ES-I3 (cell line): ENCODE data around the gene GNG7.
A peak's percentile ranks its signal among the peaks of the same experiment; 100 is the strongest.

Source experiments
- H3K36me3 ChIP-seq: 2 replicates; pipeline ENCODE4 v1.6.1; 2013; ENCODE audit warnings: mild to moderate bottlenecking, low read length, control low read depth, moderate library complexity; ENCODE audit not compliant: insufficient read depth
- H3K4me1 ChIP-seq: 2 replicates; pipeline ENCODE4 v1.6.1; 2013; ENCODE audit warnings: mild to moderate bottlenecking, control low read depth, low read length; ENCODE audit not compliant: insufficient read depth
- H3K9ac ChIP-seq: 2 replicates; pipeline ENCODE4 v1.6.1; 2013; ENCODE audit warnings: low read depth, mild to moderate bottlenecking, low read length, moderate library complexity
- H3K9me3 ChIP-seq: 2 replicates; pipeline ENCODE4 v1.6.1; 2013; ENCODE audit warnings: mild to moderate bottlenecking, low read length, moderate library complexity; ENCODE audit not compliant: control insufficient read depth, insufficient read depth

Gene GNG7

GRCh38 chr19:2711875-2712205 lies 9.3 kb upstream of the GNG7 start:
- Histone ChIP-seq H3K9ac (no peak overlapping the region), H3K4me1 (no peaks in the 10 kb centered on the region), H3K36me3 (no peaks in the 10 kb centered on the region), H3K9me3 (no peaks in the 10 kb centered on the region; the same call in none of the 2 replicates)

GRCh38 chr19:2711172-2711874 lies 8.8 kb upstream of the GNG7 start:
- Histone ChIP-seq H3K4me1 (no peaks in the 10 kb centered on the region), H3K36me3 (no peaks in the 10 kb centered on the region), H3K9me3 (no peaks in the 10 kb centered on the region; the same call in none of the 2 replicates), H3K9ac (no peak overlapping the region)

- no peaks in the 10 kb centered on the region for H3K36me3 ChIP-seq
- H3K9me3 ChIP-seq: no peaks in the 10 kb centered on the region
- H3K4me1 ChIP-seq: no peaks in the 10 kb centered on the region
- no peak overlapping the region for H3K9ac ChIP-seq
Measured at GRCh38 chr19:2706251-2706650, 3.8 kb upstream of the GNG7 start.

DNA sequence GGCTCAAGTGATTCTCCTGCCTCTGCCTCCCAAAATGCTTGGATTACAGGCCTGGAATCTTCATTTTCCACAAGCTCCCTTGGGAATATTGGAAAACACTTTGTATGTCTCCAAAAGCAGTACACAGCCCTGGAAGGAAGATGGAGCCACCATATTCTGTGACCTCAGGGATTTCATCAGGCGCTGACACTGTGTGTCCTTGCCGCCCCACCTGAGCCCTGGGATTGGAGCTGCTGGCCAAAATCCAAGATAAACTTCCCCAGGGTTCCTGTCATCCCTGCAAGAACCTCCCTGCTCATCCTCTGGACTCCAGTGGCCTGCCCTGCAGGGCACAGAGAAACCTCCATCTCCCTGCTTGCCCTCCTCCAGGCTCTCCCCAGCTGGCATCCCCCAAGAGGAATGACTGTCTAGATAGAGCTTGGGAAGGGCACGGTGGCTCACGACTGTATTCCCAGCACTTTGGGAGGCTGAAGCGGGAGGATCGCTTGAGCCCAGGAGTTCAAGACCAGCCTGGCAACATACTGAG lies 1.3 kb upstream of the GNG7 start:
- Histone ChIP-seq H3K36me3 (no peaks in the 10 kb centered on the region), H3K9me3 (no peaks in the 10 kb centered on the region), H3K9ac (no peak overlapping the region), H3K4me1 (peaks cover 7% of the 10 kb centered on the region)

DNA sequence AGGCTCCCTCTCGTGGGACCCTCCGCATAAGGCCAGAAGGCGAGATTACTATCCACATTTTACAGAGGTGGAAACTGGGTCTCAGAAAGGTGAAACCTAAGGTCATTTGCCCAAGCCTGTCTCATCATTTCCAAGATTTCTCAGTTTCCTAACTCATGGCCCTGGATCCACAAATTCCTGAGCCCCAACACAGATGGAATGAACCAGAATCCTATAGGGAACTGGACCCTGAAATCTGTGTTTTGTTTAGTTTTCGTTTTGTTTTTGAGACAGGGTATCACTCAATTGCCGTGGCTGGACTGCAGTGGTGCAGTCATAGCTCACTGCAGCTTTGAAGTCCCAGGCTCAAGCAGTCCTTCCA lies 563 bp upstream of the GNG7 start:
- H3K4me1 ChIP-seq: peaks cover 7% of the 10 kb centered on the region
- no peaks in the 10 kb centered on the region for H3K36me3 ChIP-seq
- no peaks in the 10 kb centered on the region for H3K9me3 ChIP-seq
- peak overlapping the region; percentile 35 for H3K9ac ChIP-seq

DNA sequence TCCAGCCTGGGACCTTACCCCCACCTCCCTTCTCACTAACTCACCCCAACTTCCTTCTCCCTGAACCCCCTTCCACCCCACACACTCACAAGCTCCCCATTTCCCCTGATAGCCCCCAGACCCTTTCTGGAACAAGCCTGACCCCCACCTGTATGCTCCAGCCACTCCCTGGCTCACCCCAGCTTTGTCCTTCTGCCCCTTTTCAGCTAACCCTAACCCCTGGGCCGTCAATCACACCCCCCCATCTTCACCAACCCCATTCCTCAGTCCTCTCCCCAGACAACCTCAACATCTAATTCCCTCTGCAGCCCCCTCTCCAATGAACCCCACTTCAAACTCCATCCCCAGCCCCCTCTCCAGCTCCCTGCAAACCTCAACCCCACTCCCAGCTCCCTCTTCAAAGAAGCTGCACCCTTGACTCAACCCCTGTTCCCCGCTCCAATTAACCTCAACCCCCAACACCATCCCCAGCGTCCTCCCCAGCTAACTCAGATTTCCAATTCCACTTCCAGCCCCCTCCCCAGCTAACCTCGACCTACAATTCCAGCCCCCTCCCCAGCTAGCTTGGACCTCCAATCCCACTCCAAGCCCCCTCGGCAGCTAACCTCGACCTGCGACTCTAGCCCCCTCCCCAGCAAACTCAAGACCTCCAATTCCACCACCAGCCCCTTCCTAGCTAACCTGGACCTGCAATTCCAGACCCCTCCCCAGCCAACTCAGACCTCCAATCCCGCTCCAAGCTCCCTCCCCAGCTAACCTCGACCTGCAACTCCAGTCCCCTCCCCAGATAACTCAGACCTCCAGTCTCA lies 929 bp downstream of the GNG7 start:
- H3K36me3 ChIP-seq: no peaks in the 10 kb centered on the region
- H3K4me1 ChIP-seq: peaks cover 7% of the 10 kb centered on the region
- no peaks in the 10 kb centered on the region for H3K9me3 ChIP-seq
- peak overlapping the region; percentile 71; the same call in 1 of the 2 replicates for H3K9ac ChIP-seq

GRCh38 chr19:2700660-2701360 lies 1.7 kb downstream of the GNG7 start:
- peak overlapping the region; percentile 25; the same call in 1 of the 2 replicates for H3K9ac ChIP-seq
- peaks cover 7% of the 10 kb centered on the region for H3K4me1 ChIP-seq
- H3K36me3 ChIP-seq: no peaks in the 10 kb centered on the region
- H3K9me3 ChIP-seq: no peaks in the 10 kb centered on the region

- Histone ChIP-seq H3K9ac (no peak overlapping the region), H3K36me3 (no peaks in the 10 kb centered on the region), H3K4me1 (peaks cover 7% of the 10 kb centered on the region), H3K9me3 (no peaks in the 10 kb centered on the region)
Measured at GRCh38 chr19:2699413-2700140, 2.9 kb downstream of the GNG7 start.

DNA sequence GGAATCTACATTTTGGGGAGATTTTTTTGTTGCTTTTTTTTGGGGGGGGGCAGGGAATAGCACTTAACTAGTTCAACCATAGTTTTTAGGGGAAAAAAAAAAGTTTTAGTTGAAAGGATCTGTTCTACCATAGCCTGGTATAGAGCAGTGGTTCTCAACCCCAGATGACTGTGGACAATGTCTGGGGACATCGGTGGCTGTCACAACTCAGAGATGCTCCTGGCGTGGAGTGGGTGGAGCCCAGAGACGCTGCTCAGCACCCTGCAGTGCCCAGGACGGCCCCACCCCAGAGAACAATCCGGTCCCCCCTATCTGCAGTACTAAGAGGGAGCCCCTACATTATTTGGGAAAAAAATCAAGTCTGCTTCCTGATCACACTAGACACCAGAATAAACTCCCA lies 8.3 kb downstream of the GNG7 start:
- Histone ChIP-seq H3K36me3 (no peaks in the 10 kb centered on the region), H3K9ac (no peak overlapping the region), H3K9me3 (no peaks in the 10 kb centered on the region), H3K4me1 (no peaks in the 10 kb centered on the region; the same call in 1 of the 2 replicates)

- Histone ChIP-seq H3K36me3 (no peaks in the 10 kb centered on the region), H3K9me3 (no peaks in the 10 kb centered on the region), H3K4me1 (no peaks in the 10 kb centered on the region; the same call in 1 of the 2 replicates), H3K9ac (no peak overlapping the region)
Measured at GRCh38 chr19:2693492-2694160, 8.9 kb downstream of the GNG7 start.

DNA sequence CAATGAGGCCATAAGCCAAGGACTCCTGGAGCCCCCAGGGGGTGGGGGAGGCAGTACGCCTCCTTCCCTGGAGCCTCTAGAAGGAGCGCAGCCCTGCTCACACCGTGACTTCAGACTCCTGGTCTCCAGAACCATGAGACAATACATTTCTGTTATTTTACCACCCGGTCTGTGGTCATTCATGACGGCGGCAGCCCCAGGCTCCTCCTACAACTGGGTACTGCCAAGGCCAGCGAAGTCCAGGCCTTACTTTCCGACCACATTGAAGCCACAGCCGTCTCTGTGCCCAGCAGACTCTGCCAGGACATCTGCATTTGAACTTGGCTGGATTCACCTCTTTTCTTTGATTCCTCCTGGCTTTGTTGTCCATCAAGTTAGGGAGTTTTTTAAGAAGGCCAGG lies 10.5 kb downstream of the GNG7 start:
- no peaks in the 10 kb centered on the region for H3K36me3 ChIP-seq
- no peaks in the 10 kb centered on the region; the same call in 1 of the 2 replicates for H3K4me1 ChIP-seq
- no peak overlapping the region for H3K9ac ChIP-seq
- no peaks in the 10 kb centered on the region for H3K9me3 ChIP-seq

DNA sequence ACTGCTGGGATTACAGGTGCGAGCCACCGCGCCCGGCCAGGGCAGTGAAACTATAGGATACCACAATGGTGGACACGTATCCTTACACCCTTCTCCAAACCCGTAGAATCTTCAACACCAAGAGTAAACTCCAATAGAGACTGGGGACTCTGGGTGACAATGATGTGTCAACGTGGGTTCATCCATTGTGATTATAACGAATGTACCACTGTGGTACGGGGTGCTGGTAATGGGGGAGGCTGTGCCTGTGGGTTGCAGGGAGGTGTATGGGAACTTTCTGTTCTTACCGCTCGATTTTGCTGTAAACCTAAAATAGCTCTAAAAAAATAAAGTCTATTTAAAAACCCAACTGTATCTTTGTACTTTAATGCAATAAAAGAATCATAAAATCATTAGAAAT lies 11.6 kb downstream of the GNG7 start:
- no peaks in the 10 kb centered on the region; the same call in 1 of the 2 replicates for H3K4me1 ChIP-seq

DNA sequence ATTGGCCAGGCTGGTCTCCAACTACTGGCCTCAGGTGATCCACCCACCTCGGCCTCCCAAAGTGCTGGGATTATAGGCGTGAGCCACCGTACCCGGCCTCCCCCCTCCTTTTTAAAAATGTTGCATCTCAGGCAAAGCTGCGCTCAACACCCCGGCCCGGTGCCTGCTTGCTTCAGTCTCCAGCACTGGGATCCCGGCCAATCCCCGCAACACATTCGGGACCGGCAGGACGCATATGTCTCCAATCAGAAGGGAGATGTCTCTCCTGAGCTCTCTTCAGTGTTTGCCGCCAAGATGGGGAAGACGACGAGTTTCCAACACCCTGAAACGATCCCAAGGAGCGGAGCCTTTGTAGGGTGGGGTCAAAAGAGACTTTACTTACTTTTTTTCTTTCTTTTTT lies 16.1 kb downstream of the GNG7 start:
- Histone ChIP-seq H3K36me3 (no peaks in the 10 kb centered on the region), H3K9me3 (no peaks in the 10 kb centered on the region), H3K9ac (no peak overlapping the region)

More for the DNA sequence above, 11.6 kb downstream of the GNG7 start:
- no peaks in the 10 kb centered on the region for H3K9me3 ChIP-seq
- H3K9ac ChIP-seq: no peak overlapping the region
- H3K36me3 ChIP-seq: no peaks in the 10 kb centered on the region

More for the DNA sequence above, 16.1 kb downstream of the GNG7 start:
- H3K4me1 ChIP-seq: no peaks in the 10 kb centered on the region
